A549 (cell line): Measurements from ENCODE around the gene PTTG1IP. TPM values are rescaled to one million over a fixed set of nuclear protein-coding genes. Genes with fewer than 3 reads are reported as not detected.

Source experiments
- ATAC-seq, 2 experiments: fragments of 200-7000 bp in 1 of 2; fragments of >200 bp in 1 of 2; cut with Nextera tagmentation in 1 of 2; cut with Tn5 transposase in 1 of 2; 3 replicates each; pipeline versions ENCODE4 v1.8.0 to v1.9.1; 2018 to 2020; ENCODE audit warnings: mild to moderate bottlenecking in 1 of 2, moderate library complexity in 1 of 2
- CTCF ChIA-PET: fragments of 300-600 bp; sonication (Branson Sonifier 250); formaldehyde crosslinking; extraction: SDS; loops from one replicate; lab custom pipeline; 2021; ENCODE audit warnings: antibody characterized with exemption, inconsistent platforms; lab: Yijun Ruan, JAX
- POLR2A ChIA-PET: fragments of 350-600 bp; formaldehyde crosslinking; extraction: SDS; loops from one replicate; lab custom pipeline; 2021; ENCODE audit warnings: antibody characterized with exemption, inconsistent platforms; lab: Yijun Ruan, JAX
- DNase-seq, 2 experiments: peaks; one replicate each; pipeline versions ENCODE4 v3.0.0 to v3.0.0-alpha.2; 2011 to 2016; ENCODE audit warnings: low read depth in 1 of 2, low spot score in 1 of 2
- FAIRE-seq: peaks from 2 replicates; lab custom pipeline; 2011; peaks lifted over from hg19 to GRCh38; lab: Jason Lieb, UNC
- H3K27ac ChIP-seq, 2 experiments: fragments of >200 bp; sonication (Bioruptor Twin); formaldehyde crosslinking; 3 replicates each; pipeline ENCODE4 v1.5.1; 2016 to 2017
- H3K4me1 ChIP-seq: fragments of >200 bp; sonication (Bioruptor Twin); formaldehyde crosslinking; 3 replicates; pipeline ENCODE4 v1.6.1; 2016
- H3K4me2 ChIP-seq: fragments of >200 bp; sonication (Bioruptor Twin); formaldehyde crosslinking; 3 replicates; pipeline ENCODE4 v1.6.1; 2016
- H3K4me3 ChIP-seq: fragments of >200 bp; sonication (Bioruptor Twin); formaldehyde crosslinking; 3 replicates; pipeline ENCODE4 v1.5.1; 2016
- H3K9me3 ChIP-seq: fragments of >200 bp; sonication (Bioruptor Twin); formaldehyde crosslinking; 3 replicates; pipeline ENCODE4 v1.6.1; 2016
- BHLHE40 ChIP-seq: IDR thresholded peaks from 2 replicates; pipeline ENCODE4 v1.6.1; 2012; ENCODE audit warnings: low read depth, low read length, inconsistent platforms
- CBX2 ChIP-seq: fragments of 200-600 bp; sonication (generic); IDR thresholded peaks from 2 replicates; pipeline ENCODE4 v1.6.1; 2016; ENCODE audit warnings: low read depth, mild to moderate bottlenecking, borderline replicate concordance
- CBX8 ChIP-seq: fragments of 200-600 bp; sonication (generic); IDR thresholded peaks from 2 replicates; pipeline ENCODE4 v1.6.1; 2016
- CHD2 ChIP-seq: fragments of 150-350 bp; IDR thresholded peaks from 2 replicates; pipeline ENCODE4 v1.6.1; 2014; ENCODE audit warnings: low read length; ENCODE audit not compliant: partially characterized antibody
- EHF ChIP-seq: fragments of 250-450 bp; sonication (Bioruptor Pico); IDR thresholded peaks from 2 replicates; pipeline ENCODE4 v1.5.0; 2020; ENCODE audit warnings: mild to moderate bottlenecking
- FOSL2 ChIP-seq, 2 experiments: fragments of 450-650 bp in 1 of 2; fragments of >200 bp in 1 of 2; sonication (Bioruptor Twin) in 1 of 2; formaldehyde crosslinking; IDR thresholded peaks; 2 replicates each; pipeline versions ENCODE4 v1.5.0 to v1.6.1; 2016 to 2020; ENCODE audit warnings: mild to moderate bottlenecking in 1 of 2, moderate library complexity in 1 of 2
- GATA3 ChIP-seq: IDR thresholded peaks from 2 replicates; pipeline ENCODE4 v1.6.1; 2012; ENCODE audit warnings: borderline replicate concordance
- HEYL ChIP-seq: fragments of 250-450 bp; sonication (Bioruptor Pico); IDR thresholded peaks from 2 replicates; pipeline ENCODE4 v1.8.0; 2021; ENCODE audit warnings: mild to moderate bottlenecking, moderate library complexity
- HOXB13 ChIP-seq: fragments of 250-450 bp; sonication (Bioruptor Pico); IDR thresholded peaks from 2 replicates; pipeline ENCODE4 v1.5.0; 2020; ENCODE audit warnings: low read depth, mild to moderate bottlenecking, moderate library complexity
- JUNB ChIP-seq: fragments of >200 bp; sonication (Bioruptor Twin); formaldehyde crosslinking; IDR thresholded peaks from 2 replicates; pipeline ENCODE4 v1.6.1; 2016
- KDM1A ChIP-seq: fragments of 200-600 bp; sonication (generic); IDR thresholded peaks from 2 replicates; pipeline ENCODE4 v1.6.1; 2016; ENCODE audit warnings: low read depth, mild to moderate bottlenecking
- MAFK ChIP-seq: fragments of 450-650 bp; IDR thresholded peaks from 2 replicates; pipeline ENCODE4 v1.6.1; 2014; ENCODE audit not compliant: partially characterized antibody
- MAZ ChIP-seq: fragments of 150-350 bp; IDR thresholded peaks from 2 replicates; pipeline ENCODE4 v1.6.1; 2014; ENCODE audit warnings: antibody characterized with exemption, low read depth, low read length, borderline replicate concordance
- RARB ChIP-seq: fragments of 250-450 bp; sonication (Bioruptor Pico); IDR thresholded peaks from 2 replicates; pipeline ENCODE4 v1.8.0; 2021; ENCODE audit warnings: mild to moderate bottlenecking, moderate library complexity
- REST ChIP-seq: fragments of 200-600 bp; sonication (generic); IDR thresholded peaks from 2 replicates; pipeline ENCODE4 v1.6.1; 2016; ENCODE audit warnings: antibody characterized with exemption, mild to moderate bottlenecking, moderate library complexity
- ZFP36 ChIP-seq: fragments of 450-650 bp; IDR thresholded peaks from 2 replicates; pipeline ENCODE4 v1.6.1; 2014; ENCODE audit warnings: borderline replicate concordance; ENCODE audit not compliant: partially characterized antibody
- ZSCAN20 ChIP-seq: fragments of 250-450 bp; sonication (Bioruptor Pico); IDR thresholded peaks from 2 replicates; pipeline ENCODE4 v1.8.0; 2022; ENCODE audit warnings: mild to moderate bottlenecking, moderate library complexity
- WGBS: methylation state at CpG from one replicate; pipeline ENCODE4 v1.1.6; 2017; ENCODE audit errors: missing lambda C conversion rate; 5-methylcytosine and 5-hydroxymethylcytosine counted together
- polyA plus RNA-seq, 4 experiments: library from polyadenylated mRNA; depleted of rRNA in 3 of 4; stranded (reverse); fragments of >200 nt; fragmentation: RNase III in 1 of 4; extraction: RNeasy Plus Mini Kit Qiagen cat#74134 plus additional on column Dnase treatment in 1 of 4; gene quantifications; 2 replicates in 3 of 4; 3 replicates in 1 of 4; pipeline ENCODE4 v1.2.3, GENCODE V29; 2011 to 2017
- TF ChIP-seq, protein P1 (sequence below): fragments of >200 bp; sonication (Bioruptor Twin); formaldehyde crosslinking; IDR thresholded peaks from 3 replicates; pipeline ENCODE4 v1.6.1; 2016
- TF ChIP-seq, protein P2 (sequence below): fragments of 150-350 bp; IDR thresholded peaks from 2 replicates; pipeline ENCODE4 v1.6.1; 2014; ENCODE audit warnings: low read depth, mild to moderate bottlenecking, low read length
- TF ChIP-seq, protein P3 (sequence below): fragments of 450-650 bp; IDR thresholded peaks from 2 replicates; pipeline ENCODE4 v1.6.1; 2014; ENCODE audit warnings: antibody characterized with exemption

Gene PTTG1IP
- polyA plus RNA-seq, 2 of the 4 experiments (the other 2 are of a cell fraction) = 98.7 to 99.4 TPM

- ChIA-PET CTCF (no interaction called here), POLR2A (no interaction called here)
- DNase-seq (no peak), ATAC-seq (no peak), FAIRE-seq (no peak)
- Histone ChIP-seq H3K9me3 (no peaks in the 10 kb centered on the region), H3K4me2 (no peak overlapping the region), H3K4me1 (no peaks in the 10 kb centered on the region), H3K27ac (no peak overlapping the region), H3K4me3 (no peak overlapping the region)
- TF ChIP-seq KDM1A = no peak
- no peak for TF ChIP-seq JUNB
- TF ChIP-seq ZFP36 = no peak
- TF ChIP-seq MAFK = no peak
- TF ChIP-seq, protein P1, sequence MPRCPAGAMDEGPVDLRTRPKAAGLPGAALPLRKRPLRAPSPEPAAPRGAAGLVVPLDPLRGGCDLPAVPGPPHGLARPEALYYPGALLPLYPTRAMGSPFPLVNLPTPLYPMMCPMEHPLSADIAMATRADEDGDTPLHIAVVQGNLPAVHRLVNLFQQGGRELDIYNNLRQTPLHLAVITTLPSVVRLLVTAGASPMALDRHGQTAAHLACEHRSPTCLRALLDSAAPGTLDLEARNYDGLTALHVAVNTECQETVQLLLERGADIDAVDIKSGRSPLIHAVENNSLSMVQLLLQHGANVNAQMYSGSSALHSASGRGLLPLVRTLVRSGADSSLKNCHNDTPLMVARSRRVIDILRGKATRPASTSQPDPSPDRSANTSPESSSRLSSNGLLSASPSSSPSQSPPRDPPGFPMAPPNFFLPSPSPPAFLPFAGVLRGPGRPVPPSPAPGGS = no peak
- TF ChIP-seq FOSL2 (IDR thresholded peaks at IDR 0.05) = no peak
- TF ChIP-seq FOSL2 (CRISPR knock-in tag; IDR thresholded peaks at IDR 0.05) = no peak
- TF ChIP-seq REST = no peak
- no peak for TF ChIP-seq CBX2
- TF ChIP-seq RARB (CRISPR knock-in tag) = no peak
- no peak for TF ChIP-seq MAZ
- no peak for TF ChIP-seq CHD2
- no peak for TF ChIP-seq EHF (CRISPR knock-in tag)
- TF ChIP-seq, protein P2, sequence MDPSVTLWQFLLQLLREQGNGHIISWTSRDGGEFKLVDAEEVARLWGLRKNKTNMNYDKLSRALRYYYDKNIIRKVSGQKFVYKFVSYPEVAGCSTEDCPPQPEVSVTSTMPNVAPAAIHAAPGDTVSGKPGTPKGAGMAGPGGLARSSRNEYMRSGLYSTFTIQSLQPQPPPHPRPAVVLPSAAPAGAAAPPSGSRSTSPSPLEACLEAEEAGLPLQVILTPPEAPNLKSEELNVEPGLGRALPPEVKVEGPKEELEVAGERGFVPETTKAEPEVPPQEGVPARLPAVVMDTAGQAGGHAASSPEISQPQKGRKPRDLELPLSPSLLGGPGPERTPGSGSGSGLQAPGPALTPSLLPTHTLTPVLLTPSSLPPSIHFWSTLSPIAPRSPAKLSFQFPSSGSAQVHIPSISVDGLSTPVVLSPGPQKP = no peak
- TF ChIP-seq ZSCAN20 (CRISPR knock-in tag) = no peak
- TF ChIP-seq HEYL (CRISPR knock-in tag) = no peak
- TF ChIP-seq GATA3 = no peak
- no peak for TF ChIP-seq BHLHE40
- TF ChIP-seq HOXB13 = no peak
- no peak for TF ChIP-seq CBX8
- TF ChIP-seq, protein P3, sequence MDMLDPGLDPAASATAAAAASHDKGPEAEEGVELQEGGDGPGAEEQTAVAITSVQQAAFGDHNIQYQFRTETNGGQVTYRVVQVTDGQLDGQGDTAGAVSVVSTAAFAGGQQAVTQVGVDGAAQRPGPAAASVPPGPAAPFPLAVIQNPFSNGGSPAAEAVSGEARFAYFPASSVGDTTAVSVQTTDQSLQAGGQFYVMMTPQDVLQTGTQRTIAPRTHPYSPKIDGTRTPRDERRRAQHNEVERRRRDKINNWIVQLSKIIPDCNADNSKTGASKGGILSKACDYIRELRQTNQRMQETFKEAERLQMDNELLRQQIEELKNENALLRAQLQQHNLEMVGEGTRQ = no peak
- WGBS = 86% methylated on average over 11 of the region's 27 CpGs
These were observed 28.0 kb upstream of the PTTG1IP start for GRCh38 chr21:44901391-44902074.
